Karpas-422 (cell line): ENCODE data around the gene UST. TPM values are rescaled to one million over a fixed set of nuclear protein-coding genes. Genes with fewer than 3 reads are reported as not detected.
A peak's percentile ranks its signal among the peaks of the same experiment; 100 is the strongest.

Experiments
- DNase-seq: peaks from one replicate; pipeline ENCODE4 v3.0.0-alpha.2; 2015
- H2AFZ ChIP-seq: fragments of 200-600 bp; sonication (generic); 2 replicates; pipeline ENCODE4 v1.6.1; 2014; ENCODE audit warnings: antibody characterized with exemption, low read length, mixed read lengths
- H3K27ac ChIP-seq: fragments of 200-600 bp; sonication (generic); 2 replicates; pipeline ENCODE4 v1.5.1; 2014; ENCODE audit warnings: mild to moderate bottlenecking, low read length, moderate library complexity
- H3K27me3 ChIP-seq: fragments of 200-600 bp; sonication (generic); 2 replicates; pipeline ENCODE4 v1.6.1; 2014; ENCODE audit warnings: low read length, mixed read lengths
- H3K36me3 ChIP-seq: fragments of 200-600 bp; sonication (generic); 2 replicates; pipeline ENCODE4 v1.6.1; 2014; ENCODE audit warnings: low read length, mixed read lengths; ENCODE audit not compliant: insufficient read depth
- H3K4me1 ChIP-seq: fragments of 200-600 bp; sonication (generic); 2 replicates; pipeline ENCODE4 v1.6.1; 2014; ENCODE audit warnings: mild to moderate bottlenecking, low read length, mixed read lengths
- H3K4me2 ChIP-seq: fragments of 200-600 bp; sonication (generic); 2 replicates; pipeline ENCODE4 v1.6.1; 2014; ENCODE audit warnings: low read length, low read depth, mild to moderate bottlenecking; ENCODE audit not compliant: poor library complexity, severe bottlenecking
- H3K4me3 ChIP-seq: fragments of 200-600 bp; sonication (generic); 2 replicates; pipeline ENCODE4 v1.5.1; 2014; ENCODE audit warnings: mild to moderate bottlenecking, antibody characterized with exemption, low read length, mixed read lengths
- H3K79me2 ChIP-seq: fragments of 200-600 bp; sonication (generic); 2 replicates; pipeline ENCODE4 v1.6.1; 2014; ENCODE audit warnings: mild to moderate bottlenecking, low read length, mixed read lengths
- H3K9ac ChIP-seq: fragments of 200-600 bp; sonication (generic); 2 replicates; pipeline ENCODE4 v1.6.0; 2014; ENCODE audit warnings: low read length
- H3K9me2 ChIP-seq: fragments of 200-600 bp; sonication (generic), shearing (Covaris generic); replicated peaks from 2 replicates; pipeline ENCODE4 v1.6.0; 2014; ENCODE audit warnings: mild to moderate bottlenecking, low read length, moderate library complexity; ENCODE audit not compliant: insufficient read depth
- H3K9me3 ChIP-seq: fragments of 300-700, 200-600 bp; sonication (generic); 2 replicates; pipeline ENCODE4 v1.6.1; 2014; ENCODE audit warnings: low read length, mixed read lengths
- H4K20me1 ChIP-seq: fragments of 200-600 bp; sonication (generic); 2 replicates; pipeline ENCODE4 v1.6.1; 2014; ENCODE audit warnings: mild to moderate bottlenecking, antibody characterized with exemption, low read length, low read depth; ENCODE audit not compliant: insufficient read depth
- total RNA-seq: library from RNA; depleted of rRNA; stranded (reverse); fragments of >200 nt; shearing (Covaris generic); gene quantifications from 2 replicates; pipeline ENCODE4 v1.2.3, GENCODE V29; 2014; ENCODE audit warnings: low replicate concordance

UST gene
- total RNA-seq, 1 experiment from 2014 or later, result 0.15 TPM

DNA sequence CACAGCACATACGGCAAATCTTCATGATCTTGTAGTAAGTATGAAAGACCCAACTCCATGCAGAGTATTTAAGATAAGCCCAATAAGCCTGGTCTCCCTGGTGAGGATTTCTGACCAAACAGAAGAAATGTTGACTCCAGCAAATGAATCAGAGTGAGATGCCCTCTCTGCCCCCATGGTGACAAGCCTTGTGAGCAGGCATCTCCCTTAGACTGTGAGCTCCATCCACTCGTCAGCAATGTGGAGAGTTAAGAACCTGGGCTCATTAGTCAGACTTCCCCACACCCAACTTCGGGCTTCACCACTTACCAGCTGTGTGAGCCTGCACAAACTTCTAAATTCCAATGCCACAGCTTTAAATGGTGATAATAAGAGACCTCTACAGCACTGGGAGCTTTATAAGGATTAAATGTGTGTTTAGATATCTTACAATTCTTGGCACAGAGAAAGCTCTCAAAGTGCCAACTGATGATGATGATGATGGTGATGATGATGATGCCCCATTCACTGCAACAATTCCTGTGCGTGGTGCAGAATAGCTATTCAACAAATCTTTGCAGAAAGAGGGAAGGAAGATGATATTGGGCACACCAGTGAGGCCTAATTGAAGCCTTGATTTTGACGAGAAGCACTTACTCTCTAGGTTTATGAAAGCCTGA, 317.3 kb downstream of the UST start:
- Histone ChIP-seq H4K20me1 (no peaks in the 10 kb centered on the region), H3K4me2 (no peak overlapping the region), H3K79me2 (no peaks in the 10 kb centered on the region), H3K9me3 (no peaks in the 10 kb centered on the region), H3K4me1 (peaks cover 17% of the 10 kb centered on the region), H3K9ac (no peak overlapping the region), H3K27ac (no peak overlapping the region), H3K27me3 (no peaks in the 10 kb centered on the region), H3K4me3 (no peak overlapping the region), H3K36me3 (no peaks in the 10 kb centered on the region), H2AFZ (no peak overlapping the region), H3K9me2 (no peaks in the 10 kb centered on the region)
- DNase-seq, result no peak

DNA sequence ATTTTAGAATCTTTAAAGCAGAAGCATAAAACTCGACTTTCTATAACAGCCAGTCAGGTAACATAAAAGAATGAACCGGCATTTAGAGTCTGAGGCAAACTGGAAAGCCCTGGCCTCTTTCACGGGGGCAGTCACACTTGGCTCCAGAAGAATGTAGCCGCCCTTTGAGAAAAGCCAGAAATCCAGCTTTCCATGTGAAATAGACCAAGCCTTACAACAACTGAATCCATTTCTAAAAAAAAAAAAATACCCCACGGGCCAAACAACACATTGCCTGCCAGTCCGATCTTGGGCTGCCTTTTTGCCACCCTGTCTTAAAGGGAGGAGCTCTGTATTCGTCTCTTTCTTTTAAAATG, 317.8 kb downstream of the UST start:
- Histone ChIP-seq H4K20me1 (no peaks in the 10 kb centered on the region), H3K9ac (no peak overlapping the region), H3K4me2 (no peak overlapping the region), H3K27me3 (no peaks in the 10 kb centered on the region), H3K4me3 (no peak overlapping the region), H2AFZ (no peak overlapping the region), H3K4me1 (peaks cover 17% of the 10 kb centered on the region), H3K9me2 (no peaks in the 10 kb centered on the region), H3K27ac (no peak overlapping the region), H3K9me3 (no peaks in the 10 kb centered on the region), H3K36me3 (no peaks in the 10 kb centered on the region), H3K79me2 (no peaks in the 10 kb centered on the region)
- peak; percentile 25 for DNase-seq

DNA sequence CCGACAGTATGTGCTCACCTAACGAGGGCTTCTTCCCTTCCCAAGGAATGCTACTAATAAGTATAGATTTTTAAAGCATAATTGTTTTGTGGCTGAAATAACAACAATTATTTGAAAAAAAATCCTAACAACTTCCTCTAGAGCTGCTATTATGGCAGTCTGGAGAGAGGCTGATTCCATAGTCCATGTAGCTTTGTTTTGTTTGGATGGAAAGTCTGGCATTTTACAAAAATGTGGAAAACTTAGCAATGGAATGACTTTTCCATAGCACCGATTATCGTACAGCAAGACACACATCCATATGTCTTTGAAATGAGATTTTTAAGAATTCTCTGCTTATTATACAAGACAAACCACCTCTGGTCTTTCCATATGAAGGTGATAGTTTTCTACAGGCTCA, 318.3 kb downstream of the UST start:
- no peak overlapping the region for H3K4me3 ChIP-seq
- H3K36me3 ChIP-seq, result no peaks in the 10 kb centered on the region
- H3K9me3 ChIP-seq, result no peaks in the 10 kb centered on the region
- no peaks in the 10 kb centered on the region for H3K27me3 ChIP-seq
- no peak overlapping the region for H2AFZ ChIP-seq
- no peak overlapping the region for H3K27ac ChIP-seq
- no peaks in the 10 kb centered on the region for H3K9me2 ChIP-seq
- H3K4me1 ChIP-seq, result peaks cover 17% of the 10 kb centered on the region
- no peaks in the 10 kb centered on the region for H4K20me1 ChIP-seq
- DNase-seq, result no peak
- no peak overlapping the region for H3K4me2 ChIP-seq
- H3K9ac ChIP-seq, result no peak overlapping the region
- H3K79me2 ChIP-seq, result no peaks in the 10 kb centered on the region

DNA sequence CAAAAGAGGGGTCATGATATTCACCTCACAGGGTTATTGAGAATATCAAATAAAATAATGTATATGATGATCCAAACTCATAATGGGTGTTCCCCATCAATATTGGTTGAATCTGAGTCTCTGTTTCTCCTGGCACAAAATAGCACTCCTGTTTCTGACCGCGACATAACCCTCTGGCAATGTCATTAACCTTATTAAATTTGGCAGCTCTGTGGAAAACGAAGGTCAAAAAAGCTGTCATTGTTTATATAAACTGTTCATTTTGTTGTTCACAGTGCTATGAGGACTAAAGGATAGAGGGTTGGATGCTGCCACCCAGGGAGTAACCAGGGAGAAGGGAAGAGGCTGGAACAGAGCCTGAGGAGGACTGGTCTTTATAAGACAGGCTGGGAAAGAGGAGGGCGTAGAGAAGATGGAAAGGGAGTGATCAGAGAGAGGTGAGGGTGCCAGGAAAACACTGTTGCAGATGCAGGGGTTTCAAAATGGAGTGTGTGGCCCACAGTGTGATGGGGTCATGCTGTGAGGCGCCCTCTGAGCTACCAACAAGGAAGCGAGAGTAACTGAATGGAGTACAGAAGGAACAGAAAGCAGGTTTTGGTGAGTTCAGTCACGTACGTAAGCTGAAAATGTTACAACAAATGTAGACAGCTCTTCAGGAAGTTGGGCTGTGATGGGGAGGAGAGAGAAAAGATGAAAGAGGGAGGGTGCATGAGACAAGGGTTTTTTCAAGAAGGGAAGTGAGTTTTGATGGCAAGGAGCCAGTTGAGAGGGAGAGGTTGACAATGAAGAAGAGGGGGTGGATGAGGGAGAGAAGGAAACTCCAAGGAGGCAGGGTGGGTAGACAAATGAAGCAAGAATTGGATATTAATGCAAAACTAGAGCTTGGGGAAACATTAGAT, 319.1 kb downstream of the UST start:
- H3K36me3 ChIP-seq, result no peaks in the 10 kb centered on the region
- H3K4me3 ChIP-seq, result no peak overlapping the region
- H2AFZ ChIP-seq, result peak overlapping the region; percentile 8; the same call in 1 of the 2 replicates
- peak; percentile 53 for DNase-seq
- no peaks in the 10 kb centered on the region for H3K27me3 ChIP-seq
- H3K4me2 ChIP-seq, result no peak overlapping the region
- peaks cover 11% of the 10 kb centered on the region for H3K4me1 ChIP-seq
- no peaks in the 10 kb centered on the region for H3K9me3 ChIP-seq
- no peaks in the 10 kb centered on the region for H4K20me1 ChIP-seq
- H3K9me2 ChIP-seq, result no peaks in the 10 kb centered on the region
- no peaks in the 10 kb centered on the region for H3K79me2 ChIP-seq
- H3K27ac ChIP-seq, result no peak overlapping the region
- 0 out of 2 replicates have a peak overlapping the region, but pooled peaks have one; percentile 18 for H3K9ac ChIP-seq

DNA sequence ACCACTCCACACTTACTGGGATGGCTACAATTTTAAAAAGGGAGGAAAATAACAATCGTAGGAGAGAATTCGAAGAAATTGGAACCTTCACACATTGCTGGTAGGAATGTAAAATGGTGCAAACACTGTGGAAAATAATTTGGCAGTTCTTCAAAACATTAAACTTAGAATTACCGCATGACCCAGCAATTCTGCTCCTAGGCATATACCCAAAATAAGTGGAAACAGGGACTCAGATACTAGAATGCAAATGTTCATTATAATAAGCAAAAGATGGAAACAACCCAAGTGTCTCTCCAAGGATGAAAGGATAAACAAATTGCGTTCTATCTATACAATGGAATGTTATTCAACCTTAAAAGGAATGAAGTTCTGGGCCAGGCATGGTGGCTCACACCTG, 325.2 kb downstream of the UST start:
- Histone ChIP-seq H3K4me2 (no peak overlapping the region), H2AFZ (no peak overlapping the region), H3K4me1 (no peaks in the 10 kb centered on the region), H4K20me1 (no peaks in the 10 kb centered on the region), H3K36me3 (no peaks in the 10 kb centered on the region), H3K79me2 (no peaks in the 10 kb centered on the region), H3K27ac (no peak overlapping the region), H3K27me3 (no peaks in the 10 kb centered on the region), H3K9me3 (no peaks in the 10 kb centered on the region), H3K9me2 (no peaks in the 10 kb centered on the region), H3K9ac (no peak overlapping the region), H3K4me3 (no peak overlapping the region)
- no peak for DNase-seq

DNA sequence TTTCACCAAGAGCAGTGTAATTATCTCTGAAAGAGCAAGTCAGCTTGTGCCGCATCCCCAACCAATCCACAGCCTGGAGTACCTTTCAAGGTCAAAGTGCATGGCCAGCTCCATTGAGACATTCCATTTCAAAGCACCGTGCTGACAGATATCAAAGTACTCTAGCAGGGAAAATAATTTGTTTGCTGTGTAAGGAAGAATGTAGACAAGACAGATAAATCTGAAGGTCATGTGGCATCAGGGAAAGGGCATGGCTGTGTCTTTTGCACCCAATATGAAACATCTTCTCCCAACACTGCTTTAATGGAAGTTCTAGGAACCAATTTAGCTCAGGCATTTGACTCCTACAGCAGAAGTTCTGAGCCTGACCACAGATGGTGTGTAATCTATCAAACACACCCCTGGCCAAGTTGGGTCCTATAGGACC, 328.0 kb downstream of the UST start:
- Histone ChIP-seq H3K4me2 (no peak overlapping the region), H4K20me1 (no peaks in the 10 kb centered on the region), H3K4me3 (no peak overlapping the region), H3K9me3 (no peaks in the 10 kb centered on the region), H3K9me2 (no peaks in the 10 kb centered on the region), H3K9ac (no peak overlapping the region), H3K4me1 (no peaks in the 10 kb centered on the region), H2AFZ (no peak overlapping the region), H3K79me2 (no peaks in the 10 kb centered on the region), H3K36me3 (no peaks in the 10 kb centered on the region), H3K27me3 (no peaks in the 10 kb centered on the region), H3K27ac (no peak overlapping the region)
- no peak for DNase-seq

DNA sequence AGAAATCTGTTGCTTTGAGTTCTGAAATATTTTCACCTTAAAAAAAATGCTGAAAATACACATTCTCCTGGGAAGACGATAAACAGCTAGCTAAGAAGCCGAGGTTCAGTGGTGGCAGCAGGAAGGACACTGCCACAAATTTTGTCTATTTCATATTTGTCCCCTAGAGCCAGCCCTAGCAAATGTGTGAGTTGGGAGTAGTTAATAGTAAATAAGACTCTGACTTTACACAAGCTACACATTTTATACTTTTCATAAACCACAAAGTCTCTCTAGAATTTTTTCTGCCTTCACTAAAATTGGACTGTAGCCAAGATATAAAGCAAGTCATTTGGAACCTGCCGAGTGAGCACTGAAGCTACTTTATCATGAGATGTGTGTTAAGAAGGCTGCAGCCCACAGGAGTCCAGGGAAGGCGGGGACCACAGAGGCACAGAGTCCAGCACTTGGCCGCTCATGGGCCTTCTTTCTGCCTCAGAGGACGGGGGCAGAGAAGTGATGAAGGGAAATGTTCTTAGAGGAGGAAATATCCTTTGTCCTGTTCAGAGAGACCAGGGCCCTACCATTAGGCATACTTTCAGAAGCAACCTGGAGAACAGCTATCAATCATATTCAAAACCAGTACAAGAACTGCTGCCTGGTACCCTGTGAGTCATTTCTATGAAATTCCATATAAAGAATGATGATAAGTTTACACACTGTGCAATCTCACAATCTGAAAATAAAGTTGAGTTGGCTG, 329.0 kb downstream of the UST start:
- DNase-seq, result no peak
- H3K4me1 ChIP-seq, result no peaks in the 10 kb centered on the region
- no peaks in the 10 kb centered on the region for H3K27me3 ChIP-seq
- H2AFZ ChIP-seq, result no peak overlapping the region
- no peaks in the 10 kb centered on the region for H3K79me2 ChIP-seq
- no peaks in the 10 kb centered on the region for H3K9me3 ChIP-seq
- H4K20me1 ChIP-seq, result no peaks in the 10 kb centered on the region
- no peaks in the 10 kb centered on the region for H3K9me2 ChIP-seq
- H3K9ac ChIP-seq, result no peak overlapping the region
- H3K4me3 ChIP-seq, result no peak overlapping the region
- H3K27ac ChIP-seq, result no peak overlapping the region
- H3K36me3 ChIP-seq, result no peaks in the 10 kb centered on the region
- H3K4me2 ChIP-seq, result no peak overlapping the region

DNA sequence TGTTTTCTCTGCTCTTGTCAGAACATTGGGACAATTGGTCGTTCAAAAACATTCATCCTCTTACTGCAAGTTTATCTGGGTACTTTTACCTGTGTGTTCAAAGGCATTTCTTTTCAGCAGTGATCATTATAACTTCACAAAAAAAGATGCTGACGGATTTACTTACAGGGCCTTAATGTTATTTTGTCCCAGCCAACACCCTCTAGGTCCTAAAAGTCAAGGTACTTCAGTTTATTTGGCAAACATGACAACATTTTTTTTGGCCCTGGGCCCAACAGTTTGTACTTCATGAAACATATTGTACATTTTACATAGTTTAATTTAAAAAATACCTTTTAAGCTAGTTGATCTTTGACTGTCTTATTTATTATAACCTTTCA, 329.5 kb downstream of the UST start:
- no peaks in the 10 kb centered on the region for H3K27me3 ChIP-seq
- H3K4me2 ChIP-seq, result no peak overlapping the region
- no peak for DNase-seq
- H4K20me1 ChIP-seq, result no peaks in the 10 kb centered on the region
- no peaks in the 10 kb centered on the region for H3K4me1 ChIP-seq
- H3K9me2 ChIP-seq, result no peaks in the 10 kb centered on the region
- H2AFZ ChIP-seq, result no peak overlapping the region
- no peaks in the 10 kb centered on the region for H3K36me3 ChIP-seq
- H3K9ac ChIP-seq, result no peak overlapping the region
- H3K9me3 ChIP-seq, result no peaks in the 10 kb centered on the region
- H3K27ac ChIP-seq, result no peak overlapping the region
- H3K4me3 ChIP-seq, result no peak overlapping the region
- H3K79me2 ChIP-seq, result no peaks in the 10 kb centered on the region
